ENCODE data around the gene NLGN4X.

Gene NLGN4X

DNA sequence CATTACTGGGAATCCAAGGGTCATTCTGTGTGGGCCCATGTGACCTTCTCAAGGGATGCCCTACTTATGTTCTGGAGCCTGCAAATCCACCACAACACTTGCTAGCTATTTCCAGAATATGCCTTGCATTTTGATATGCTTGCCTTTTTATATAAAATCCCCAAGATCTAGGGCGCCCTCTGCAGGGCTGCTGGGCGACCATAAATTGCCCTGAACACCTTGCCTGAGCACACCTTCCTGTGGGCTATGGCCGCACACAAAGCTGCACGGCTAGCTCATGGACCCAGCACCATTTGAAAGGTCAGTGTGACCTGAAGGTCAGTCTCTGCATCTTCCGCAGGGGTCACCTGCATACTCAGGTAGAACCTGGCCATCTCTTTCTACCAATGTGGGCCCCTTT lies 311.7 kb downstream of the NLGN4X start:
- no peak for TF ChIP-seq GATA2 (IDR thresholded peaks at IDR 0.05; ENCODE audit: low read depth, low read length)
- no peak for TF ChIP-seq GATA3 (IDR thresholded peaks at IDR 0.05; ENCODE audit: low read depth, low read length)

DNA sequence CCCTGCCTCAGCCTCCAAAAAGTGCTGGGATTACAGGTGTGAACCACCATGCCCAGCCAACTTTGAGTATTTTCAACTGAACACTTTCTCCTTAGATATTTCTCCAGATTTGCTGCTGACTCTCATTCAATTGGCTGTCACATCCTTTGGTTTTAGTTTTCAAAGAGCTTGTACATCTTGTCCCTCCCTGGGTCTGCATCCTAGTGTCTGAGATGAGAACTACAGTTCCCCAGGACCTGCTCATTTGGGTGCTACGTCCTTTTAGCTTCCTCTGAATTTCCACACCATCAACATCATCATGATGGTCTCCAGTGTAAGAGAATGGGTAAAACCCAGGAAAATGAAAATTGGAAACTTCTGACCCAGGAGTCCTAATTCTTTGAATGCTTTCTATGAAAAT lies 312.9 kb downstream of the NLGN4X start:
- TF ChIP-seq GATA3 (IDR thresholded peaks at IDR 0.05; ENCODE audit: low read depth, low read length) (no peak), GATA2 (IDR thresholded peaks at IDR 0.05; ENCODE audit: low read depth, low read length) (no peak)

DNA sequence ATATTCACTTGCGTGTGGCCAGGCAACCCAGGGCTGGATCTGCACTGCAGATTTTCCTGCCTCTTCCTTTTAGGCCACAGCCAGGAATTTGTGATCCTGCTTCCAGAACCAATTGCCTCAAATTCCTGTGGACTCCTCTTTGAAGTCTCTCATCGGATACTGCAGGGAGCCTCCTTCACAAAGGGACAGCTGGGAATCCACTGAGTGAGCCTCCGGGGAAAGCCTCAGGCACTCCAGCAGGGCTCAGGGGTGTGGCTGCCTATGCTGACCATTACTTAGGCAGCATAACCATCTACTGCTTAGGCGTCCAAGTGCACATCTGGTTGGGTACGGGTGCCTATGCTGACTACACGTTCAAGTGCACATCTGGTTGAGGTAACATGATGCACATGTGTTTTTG lies 321.5 kb downstream of the NLGN4X start:
- no peak for TF ChIP-seq GATA3 (IDR thresholded peaks at IDR 0.05; ENCODE audit: low read depth, low read length)
- TF ChIP-seq GATA2 (IDR thresholded peaks at IDR 0.05; ENCODE audit: low read depth, low read length), result no peak

DNA sequence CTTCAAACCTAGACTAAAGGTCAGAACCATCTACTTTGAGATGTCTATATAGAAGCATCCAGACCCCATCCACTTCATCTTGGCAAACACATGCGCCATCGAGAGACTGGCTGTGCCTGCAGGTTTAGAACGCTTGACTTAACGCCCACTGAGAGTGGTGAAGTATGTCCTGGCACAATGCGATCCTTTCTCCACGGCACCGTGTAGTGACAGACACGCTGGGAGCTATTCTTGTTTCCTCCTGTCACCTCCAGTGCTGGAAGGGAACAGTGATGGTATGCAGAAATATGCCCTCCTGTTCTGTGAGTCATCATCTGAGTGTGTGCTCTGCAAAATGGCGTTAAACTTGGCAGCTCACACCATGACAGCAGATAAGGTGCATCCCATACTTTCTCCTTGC lies 330.2 kb downstream of the NLGN4X start:
- TF ChIP-seq GATA2 (IDR thresholded peaks at IDR 0.05; ENCODE audit: low read depth, low read length) (no peak), GATA3 (IDR thresholded peaks at IDR 0.05; ENCODE audit: low read depth, low read length) (no peak)

GRCh38 chrX:5891378-5891777 lies 337.3 kb downstream of the NLGN4X start:
- TF ChIP-seq GATA3 (IDR thresholded peaks at IDR 0.05; ENCODE audit: low read depth, low read length) (no peak), GATA2 (IDR thresholded peaks at IDR 0.05; ENCODE audit: low read depth, low read length) (no peak)

DNA sequence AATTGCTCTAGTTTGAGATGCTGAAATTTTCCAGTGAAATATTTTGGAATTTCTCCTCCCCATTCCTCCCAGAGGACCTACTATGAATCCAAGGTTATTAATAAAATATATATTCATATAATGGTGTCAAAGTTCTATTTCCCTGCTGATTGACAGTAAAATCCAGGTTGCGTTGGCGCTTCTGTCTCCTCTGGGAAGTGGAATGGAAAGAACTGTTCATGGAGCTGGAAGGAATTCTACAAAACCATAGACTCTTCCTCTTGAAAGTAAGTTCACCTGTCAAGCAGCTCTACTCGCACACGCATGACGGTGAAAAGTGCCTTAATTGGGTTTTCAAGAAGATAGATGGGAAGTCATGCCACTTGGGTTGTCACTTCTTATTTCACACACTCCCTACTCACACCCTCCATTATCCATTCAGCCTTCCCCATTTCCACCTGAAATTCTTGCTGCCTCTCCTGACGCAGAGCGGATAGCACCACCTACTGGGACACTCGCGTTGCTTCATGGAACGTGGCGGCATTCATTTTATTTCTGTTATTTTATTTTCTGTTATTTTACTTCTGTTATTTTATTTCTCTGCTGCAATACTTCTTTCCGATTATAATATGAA lies 351.6 kb downstream of the NLGN4X start:
- no peak for TF ChIP-seq GATA3 (IDR thresholded peaks at IDR 0.05; ENCODE audit: low read depth, low read length)
- TF ChIP-seq GATA2 (IDR thresholded peaks at IDR 0.05; ENCODE audit: low read depth, low read length), result no peak

GRCh38 chrX:5870238-5870637 lies 358.4 kb downstream of the NLGN4X start:
- TF ChIP-seq GATA3 (IDR thresholded peaks at IDR 0.05; ENCODE audit: low read depth, low read length) (no peak), GATA2 (IDR thresholded peaks at IDR 0.05; ENCODE audit: low read depth, low read length) (no peak)

- TF ChIP-seq GATA3 (IDR thresholded peaks at IDR 0.05; ENCODE audit: low read depth, low read length) (no peak), GATA2 (IDR thresholded peaks at IDR 0.05; ENCODE audit: low read depth, low read length) (no peak)
Observed at GRCh38 chrX:5869786-5870185, 358.9 kb downstream of the NLGN4X start.

DNA sequence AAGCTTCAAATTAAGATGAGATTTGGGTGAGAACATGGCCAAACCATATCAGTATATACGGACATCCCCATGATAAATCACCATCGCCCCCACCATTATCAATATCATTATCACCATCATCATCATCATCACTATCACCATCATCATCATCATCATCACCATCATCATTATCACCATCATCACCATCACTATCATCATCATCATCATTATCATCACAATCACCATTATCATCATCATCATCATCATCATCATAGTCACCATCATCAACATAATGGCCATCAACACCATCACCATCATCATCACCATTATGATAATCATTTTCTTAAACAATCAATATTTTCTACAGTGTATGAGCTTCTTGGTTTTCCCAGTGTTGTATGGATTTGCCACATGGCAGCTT lies 360.9 kb downstream of the NLGN4X start:
- TF ChIP-seq GATA2 (IDR thresholded peaks at IDR 0.05; ENCODE audit: low read depth, low read length) (no peak), GATA3 (IDR thresholded peaks at IDR 0.05; ENCODE audit: low read depth, low read length) (no peak)

DNA sequence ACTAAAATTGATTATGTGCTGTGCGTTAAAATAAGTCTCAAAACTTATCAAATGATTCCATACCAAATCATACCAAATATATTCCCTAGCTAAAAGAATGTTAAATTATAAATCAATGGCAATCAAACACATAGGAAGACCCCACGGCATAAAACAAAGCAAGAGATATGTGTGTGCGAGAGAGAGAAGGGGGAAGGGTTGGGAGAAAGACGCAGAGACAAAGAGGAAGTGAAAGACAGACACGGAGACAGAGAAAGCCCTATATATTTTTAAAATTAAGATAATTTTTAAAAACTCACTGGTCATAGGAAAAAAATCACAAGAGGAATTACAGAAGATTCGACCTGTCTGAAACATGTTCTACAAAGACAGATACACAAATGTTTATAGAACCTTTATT lies 371.4 kb downstream of the NLGN4X start:
- TF ChIP-seq GATA2 (IDR thresholded peaks at IDR 0.05; ENCODE audit: low read depth, low read length) (no peak), GATA3 (IDR thresholded peaks at IDR 0.05; ENCODE audit: low read depth, low read length) (no peak)

GRCh38 chrX:5852941-5853340 lies 375.7 kb downstream of the NLGN4X start:
- TF ChIP-seq GATA3 (IDR thresholded peaks at IDR 0.05; ENCODE audit: low read depth, low read length), result no peak
- TF ChIP-seq GATA2 (IDR thresholded peaks at IDR 0.05; ENCODE audit: low read depth, low read length), result no peak

GRCh38 chrX:5842601-5843000 lies 386.1 kb downstream of the NLGN4X start:
- TF ChIP-seq GATA2 (IDR thresholded peaks at IDR 0.05; ENCODE audit: low read depth, low read length), result no peak
- no peak for TF ChIP-seq GATA3 (IDR thresholded peaks at IDR 0.05; ENCODE audit: low read depth, low read length)

All from SH-SY5Y (cell line).